ENCODE measurements around the gene UBA3.
A peak's percentile ranks its signal among the peaks of the same experiment; 100 is the strongest.

The UBA3 gene

GRCh38 chr3:69058180-69058946 lies 21.8 kb downstream of the UBA3 start:
- Histone ChIP-seq H3K27ac (ENCODE audit: poor library complexity, severe bottlenecking) (no peak overlapping the region), H3K36me3 (ENCODE audit: low read depth) (peaks cover 86% of the 10 kb centered on the region), H3K27me3 (ENCODE audit: insufficient read depth, poor library complexity, severe bottlenecking) (no peaks in the 10 kb centered on the region), H3K9me3 (ENCODE audit: severe bottlenecking) (no peaks in the 10 kb centered on the region), H3K4me1 (ENCODE audit: insufficient read depth, poor library complexity, severe bottlenecking) (no peaks in the 10 kb centered on the region), H3K4me3 (ENCODE audit: severe bottlenecking) (no peak overlapping the region)
- DNase-seq (ENCODE audit: low spot score) (no peak), ATAC-seq (ENCODE audit: low read depth) (no peak)
- TF ChIP-seq CTCF (IDR thresholded peaks at IDR 0.05; ENCODE audit: poor library complexity, severe bottlenecking) = no peak

- H3K4me3 ChIP-seq (ENCODE audit: severe bottlenecking) = peak overlapping the region; percentile 66
- H3K9me3 ChIP-seq (ENCODE audit: severe bottlenecking) = no peaks in the 10 kb centered on the region
- DNase-seq (ENCODE audit: low spot score) = no peak
- peak overlapping the region; percentile 57 for H3K27ac ChIP-seq (ENCODE audit: poor library complexity, severe bottlenecking)
- peaks cover 4% of the 10 kb centered on the region for H3K4me1 ChIP-seq (ENCODE audit: insufficient read depth, poor library complexity, severe bottlenecking)
- ATAC-seq (ENCODE audit: low read depth) = peak; percentile 9; the same call in 2 of the 3 replicates
- H3K36me3 ChIP-seq (ENCODE audit: low read depth) = peaks cover 54% of the 10 kb centered on the region
- H3K27me3 ChIP-seq (ENCODE audit: insufficient read depth, poor library complexity, severe bottlenecking) = no peaks in the 10 kb centered on the region
- no peak for TF ChIP-seq CTCF (IDR thresholded peaks at IDR 0.05; ENCODE audit: poor library complexity, severe bottlenecking)
Observed at GRCh38 chr3:69052472-69052898, 27.7 kb downstream of the UBA3 start.

GRCh38 chr3:69051756-69052471 lies 28.3 kb downstream of the UBA3 start, which contains the start of gene TMF1:
TMF1 (minus strand) TSS chr3:69052333; CDS start chr3:69052086, 247 bp downstream.
- DNase-seq (ENCODE audit: low spot score) (peak; percentile 97), ATAC-seq (ENCODE audit: low read depth) (peak; percentile 90)
- Histone ChIP-seq H3K4me3 (ENCODE audit: severe bottlenecking) (peak within 1 kb of the TSS; percentile 66), H3K36me3 (ENCODE audit: low read depth) (peaks cover 54% of the 10 kb centered on the region), H3K4me1 (ENCODE audit: insufficient read depth, poor library complexity, severe bottlenecking) (peaks cover 4% of the 10 kb centered on the region), H3K27ac (ENCODE audit: poor library complexity, severe bottlenecking) (peak within 1 kb of the TSS; percentile 57), H3K9me3 (ENCODE audit: severe bottlenecking) (no peaks in the 10 kb centered on the region), H3K27me3 (ENCODE audit: insufficient read depth, poor library complexity, severe bottlenecking) (no peaks in the 10 kb centered on the region)
- TF ChIP-seq CTCF (IDR thresholded peaks at IDR 0.05; ENCODE audit: poor library complexity, severe bottlenecking) = no peak

GRCh38 chr3:69048990-69049389 lies 31.2 kb downstream of the UBA3 start:
- peaks cover 60% of the 10 kb centered on the region for H3K36me3 ChIP-seq (ENCODE audit: low read depth)
- H3K4me3 ChIP-seq (ENCODE audit: severe bottlenecking) = no peak overlapping the region
- DNase-seq (ENCODE audit: low spot score) = no peak
- H3K27me3 ChIP-seq (ENCODE audit: insufficient read depth, poor library complexity, severe bottlenecking) = no peaks in the 10 kb centered on the region
- peaks cover 4% of the 10 kb centered on the region for H3K4me1 ChIP-seq (ENCODE audit: insufficient read depth, poor library complexity, severe bottlenecking)
- no peak for TF ChIP-seq CTCF (IDR thresholded peaks at IDR 0.05; ENCODE audit: poor library complexity, severe bottlenecking)
- H3K9me3 ChIP-seq (ENCODE audit: severe bottlenecking) = no peaks in the 10 kb centered on the region
- H3K27ac ChIP-seq (ENCODE audit: poor library complexity, severe bottlenecking) = no peak overlapping the region
- ATAC-seq (ENCODE audit: low read depth) = no peak
